ENCODE measurements around the gene WWOX.

DNA sequence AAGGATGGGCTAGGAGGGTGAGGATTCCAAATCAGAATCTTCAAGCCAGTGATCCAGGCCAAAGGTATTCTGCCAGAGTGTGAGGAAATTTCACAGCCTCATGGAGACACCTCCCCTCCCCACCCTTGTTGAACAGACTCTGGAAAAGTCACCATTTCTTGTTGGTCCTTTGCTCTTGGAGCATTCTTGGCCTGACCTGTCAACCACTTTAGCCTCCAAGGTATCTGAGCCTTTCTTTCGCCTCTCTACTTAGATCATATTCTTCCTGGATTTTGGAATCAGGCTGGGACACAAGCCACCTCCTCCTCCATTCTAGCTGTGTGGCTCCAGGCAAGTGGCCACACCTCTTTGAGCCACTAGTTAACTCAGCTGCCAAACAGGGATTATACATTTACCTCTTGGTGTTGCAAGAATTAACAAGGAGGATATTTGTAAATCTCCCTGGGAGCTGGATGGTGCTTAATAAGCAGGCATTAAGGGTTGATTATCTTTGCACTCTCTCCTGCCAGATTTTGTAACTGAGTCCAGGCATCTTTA is 193.5 kb downstream of the WWOX start:
- no peak for TF ChIP-seq EZH2 (IDR thresholded peaks at IDR 0.05; ENCODE audit: insufficient read depth, low read length)
- TF ChIP-seq, protein P1, sequence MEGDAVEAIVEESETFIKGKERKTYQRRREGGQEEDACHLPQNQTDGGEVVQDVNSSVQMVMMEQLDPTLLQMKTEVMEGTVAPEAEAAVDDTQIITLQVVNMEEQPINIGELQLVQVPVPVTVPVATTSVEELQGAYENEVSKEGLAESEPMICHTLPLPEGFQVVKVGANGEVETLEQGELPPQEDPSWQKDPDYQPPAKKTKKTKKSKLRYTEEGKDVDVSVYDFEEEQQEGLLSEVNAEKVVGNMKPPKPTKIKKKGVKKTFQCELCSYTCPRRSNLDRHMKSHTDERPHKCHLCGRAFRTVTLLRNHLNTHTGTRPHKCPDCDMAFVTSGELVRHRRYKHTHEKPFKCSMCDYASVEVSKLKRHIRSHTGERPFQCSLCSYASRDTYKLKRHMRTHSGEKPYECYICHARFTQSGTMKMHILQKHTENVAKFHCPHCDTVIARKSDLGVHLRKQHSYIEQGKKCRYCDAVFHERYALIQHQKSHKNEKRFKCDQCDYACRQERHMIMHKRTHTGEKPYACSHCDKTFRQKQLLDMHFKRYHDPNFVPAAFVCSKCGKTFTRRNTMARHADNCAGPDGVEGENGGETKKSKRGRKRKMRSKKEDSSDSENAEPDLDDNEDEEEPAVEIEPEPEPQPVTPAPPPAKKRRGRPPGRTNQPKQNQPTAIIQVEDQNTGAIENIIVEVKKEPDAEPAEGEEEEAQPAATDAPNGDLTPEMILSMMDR (IDR thresholded peaks at IDR 0.05; ENCODE audit: insufficient read depth, low read depth, low read length): no peak
